ENCODE measurements around the gene MRPS5. TPM values are rescaled to one million over a fixed set of nuclear protein-coding genes. Genes with fewer than 3 reads are reported as not detected.
A peak's percentile ranks its signal among the peaks of the same experiment; 100 is the strongest.

The MRPS5 gene
- total RNA-seq, 1 donor from 2014 or later = 66.1 TPM

DNA sequence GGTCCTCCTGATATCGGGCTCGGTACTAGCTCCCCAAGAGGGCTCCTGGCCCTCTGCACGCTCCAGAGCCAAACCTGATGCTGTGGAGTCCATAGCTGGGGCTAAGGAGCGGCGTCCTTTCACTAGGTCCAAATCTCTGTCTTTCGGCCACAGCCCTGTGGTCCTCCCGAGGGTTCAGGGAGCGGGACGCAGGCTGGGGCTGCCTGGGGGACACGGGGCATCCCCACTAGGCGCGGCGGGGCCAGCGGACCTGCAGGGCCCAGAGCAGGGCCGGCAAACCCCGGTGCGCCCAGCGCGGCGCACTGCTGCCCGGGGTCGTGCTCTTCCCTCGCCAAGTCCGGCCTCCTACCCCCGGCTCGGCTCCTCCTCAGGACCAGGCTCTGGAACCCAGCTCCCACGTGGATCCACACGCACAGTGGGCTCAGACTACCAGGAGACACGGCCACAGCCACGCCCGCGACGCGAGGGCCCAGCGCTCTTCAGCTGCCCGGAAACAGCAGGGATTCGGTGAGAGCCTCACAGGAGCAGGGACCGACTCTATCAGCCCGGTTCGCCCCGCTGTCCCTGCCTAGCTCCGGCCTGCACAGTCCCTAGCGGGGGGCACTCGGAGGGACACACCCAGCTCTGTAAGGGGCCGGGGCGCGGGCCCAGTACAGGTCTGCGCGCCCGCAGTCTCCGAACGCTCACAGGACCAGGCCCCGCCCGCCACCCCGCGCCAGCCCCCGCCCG, 37.4 kb upstream of the MRPS5 start:
- DNase-seq (ENCODE audit: low read depth) = no peak
- H3K36me3 ChIP-seq (ENCODE audit: control insufficient read depth, insufficient read depth, low read length) = no peaks in the 10 kb centered on the region
- H3K4me3 ChIP-seq (ENCODE audit: low read depth, low read length) = peak overlapping the region; percentile 62
- TF ChIP-seq, protein P1, sequence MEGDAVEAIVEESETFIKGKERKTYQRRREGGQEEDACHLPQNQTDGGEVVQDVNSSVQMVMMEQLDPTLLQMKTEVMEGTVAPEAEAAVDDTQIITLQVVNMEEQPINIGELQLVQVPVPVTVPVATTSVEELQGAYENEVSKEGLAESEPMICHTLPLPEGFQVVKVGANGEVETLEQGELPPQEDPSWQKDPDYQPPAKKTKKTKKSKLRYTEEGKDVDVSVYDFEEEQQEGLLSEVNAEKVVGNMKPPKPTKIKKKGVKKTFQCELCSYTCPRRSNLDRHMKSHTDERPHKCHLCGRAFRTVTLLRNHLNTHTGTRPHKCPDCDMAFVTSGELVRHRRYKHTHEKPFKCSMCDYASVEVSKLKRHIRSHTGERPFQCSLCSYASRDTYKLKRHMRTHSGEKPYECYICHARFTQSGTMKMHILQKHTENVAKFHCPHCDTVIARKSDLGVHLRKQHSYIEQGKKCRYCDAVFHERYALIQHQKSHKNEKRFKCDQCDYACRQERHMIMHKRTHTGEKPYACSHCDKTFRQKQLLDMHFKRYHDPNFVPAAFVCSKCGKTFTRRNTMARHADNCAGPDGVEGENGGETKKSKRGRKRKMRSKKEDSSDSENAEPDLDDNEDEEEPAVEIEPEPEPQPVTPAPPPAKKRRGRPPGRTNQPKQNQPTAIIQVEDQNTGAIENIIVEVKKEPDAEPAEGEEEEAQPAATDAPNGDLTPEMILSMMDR (IDR thresholded peaks at IDR 0.05; ENCODE audit: insufficient read depth, low read length, poor library complexity, severe bottlenecking) = no peak
- H3K27me3 ChIP-seq (ENCODE audit: control insufficient read depth, insufficient read depth, low read length) = no peaks in the 10 kb centered on the region

DNA sequence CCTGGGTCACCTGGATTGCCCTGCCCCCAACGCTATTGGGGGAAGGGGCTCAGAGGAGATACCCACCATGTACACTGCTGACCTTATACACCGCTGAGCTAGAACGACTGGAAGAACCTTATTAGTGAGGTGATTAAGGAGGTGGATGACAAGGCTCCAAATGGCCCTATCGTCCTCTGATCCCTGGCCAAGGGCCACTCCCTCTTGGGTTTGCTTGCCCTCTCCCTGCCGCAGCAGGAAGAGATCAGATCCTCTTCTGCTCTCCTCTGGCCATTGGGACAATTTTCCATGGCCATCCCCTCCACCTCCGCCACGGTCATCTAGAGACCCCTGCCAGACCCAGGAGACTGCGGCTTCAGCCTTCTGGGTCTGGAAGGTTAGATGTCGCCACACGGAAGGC, 36.8 kb upstream of the MRPS5 start:
- TF ChIP-seq, protein P1 (IDR thresholded peaks at IDR 0.05; ENCODE audit: insufficient read depth, low read length, poor library complexity, severe bottlenecking) = no peak

GRCh38 chr2:95149397-95149984, 27.9 kb upstream of the MRPS5 start:
- DNase-seq (ENCODE audit: low read depth) = no peak
- Histone ChIP-seq H3K27me3 (ENCODE audit: control insufficient read depth, insufficient read depth, low read length) (no peaks in the 10 kb centered on the region), H3K36me3 (ENCODE audit: control insufficient read depth, insufficient read depth, low read length) (peaks cover 1% of the 10 kb centered on the region), H3K4me3 (ENCODE audit: low read depth, low read length) (no peak overlapping the region)
- TF ChIP-seq, protein P1 (IDR thresholded peaks at IDR 0.05; ENCODE audit: insufficient read depth, low read length, poor library complexity, severe bottlenecking) = no peak

More for the DNA sequence above, 36.8 kb upstream of the MRPS5 start:
- no peak for DNase-seq (ENCODE audit: low read depth)
- H3K36me3 ChIP-seq (ENCODE audit: control insufficient read depth, insufficient read depth, low read length) = no peaks in the 10 kb centered on the region
- no peaks in the 10 kb centered on the region for H3K27me3 ChIP-seq (ENCODE audit: control insufficient read depth, insufficient read depth, low read length)
- H3K4me3 ChIP-seq (ENCODE audit: low read depth, low read length) = peak overlapping the region; percentile 62

- Histone ChIP-seq H3K36me3 (ENCODE audit: control insufficient read depth, insufficient read depth, low read length) (no peaks in the 10 kb centered on the region), H3K4me3 (ENCODE audit: low read depth, low read length) (no peak overlapping the region), H3K27me3 (ENCODE audit: control insufficient read depth, insufficient read depth, low read length) (no peaks in the 10 kb centered on the region)
- no peak for DNase-seq (ENCODE audit: low read depth)
- TF ChIP-seq, protein P1 (IDR thresholded peaks at IDR 0.05; ENCODE audit: insufficient read depth, low read length, poor library complexity, severe bottlenecking) = no peak
Measured at GRCh38 chr2:95143838-95144237, 22.2 kb upstream of the MRPS5 start.

DNA sequence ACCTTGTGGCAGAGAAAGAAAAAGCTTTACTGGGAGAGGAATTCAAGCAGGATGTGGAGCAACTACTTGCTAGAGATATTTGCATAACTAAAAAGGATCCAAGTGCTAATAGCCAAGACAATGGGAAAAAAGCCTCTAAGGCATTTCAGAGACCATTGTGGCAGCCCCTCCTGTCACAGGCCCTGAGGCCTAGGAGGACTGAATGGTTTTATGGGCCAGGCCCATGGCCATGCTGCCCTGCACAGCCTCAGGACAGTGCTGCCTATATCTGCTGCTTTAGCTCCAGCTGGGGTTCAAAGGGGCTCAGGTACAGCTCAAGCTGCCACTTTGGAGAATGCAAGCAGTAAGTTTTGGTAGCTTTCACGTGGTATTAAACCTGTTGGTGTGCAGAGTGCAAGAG, 17.1 kb upstream of the MRPS5 start:
- TF ChIP-seq, protein P1 (IDR thresholded peaks at IDR 0.05; ENCODE audit: insufficient read depth, low read length, poor library complexity, severe bottlenecking) = no peak
- Histone ChIP-seq H3K27me3 (ENCODE audit: control insufficient read depth, insufficient read depth, low read length) (no peaks in the 10 kb centered on the region), H3K36me3 (ENCODE audit: control insufficient read depth, insufficient read depth, low read length) (no peaks in the 10 kb centered on the region), H3K4me3 (ENCODE audit: low read depth, low read length) (no peak overlapping the region)
- DNase-seq (ENCODE audit: low read depth) = no peak

Measured in kidney epithelial cell (primary cell).